Hepatocyte (in vitro differentiated cells): ENCODE results near the gene CHPT1. TPM values are rescaled to one million over a fixed set of nuclear protein-coding genes. Genes with fewer than 3 reads are reported as not detected.

Source experiments
- DNase-seq: peaks from one replicate; pipeline ENCODE4 v3.0.0-alpha.2; 2016; ENCODE audit warnings: low spot score
- H2AFZ ChIP-seq: fragments of 200-600 bp; sonication (generic); 2 replicates; pipeline ENCODE4 v1.6.0; 2016; ENCODE audit warnings: antibody characterized with exemption, mild to moderate bottlenecking
- H3K27ac ChIP-seq: fragments of 200-600 bp; sonication (generic); 2 replicates; pipeline ENCODE4 v1.5.1; 2016; ENCODE audit warnings: mild to moderate bottlenecking
- H3K27me3 ChIP-seq: fragments of 200-600 bp; sonication (generic); 2 replicates; pipeline ENCODE4 v1.6.1; 2016
- H3K36me3 ChIP-seq: fragments of 200-600 bp; sonication (generic); replicated peaks from 2 replicates; pipeline ENCODE4 v1.5.1; 2016; ENCODE audit warnings: low read depth; ENCODE audit not compliant: insufficient read depth
- H3K4me1 ChIP-seq: fragments of 200-600 bp; sonication (generic); 2 replicates; pipeline ENCODE4 v1.5.1; 2016; ENCODE audit warnings: mild to moderate bottlenecking, moderate library complexity; ENCODE audit not compliant: insufficient read depth
- H3K4me2 ChIP-seq: fragments of 200-600 bp; sonication (generic); 2 replicates; pipeline ENCODE4 v1.6.0; 2016
- H3K4me3 ChIP-seq: fragments of 200-600 bp; sonication (generic); 2 replicates; pipeline ENCODE4 v1.5.1; 2016; ENCODE audit warnings: mild to moderate bottlenecking
- H3K79me2 ChIP-seq: fragments of 200-600 bp; sonication (generic); 2 replicates; pipeline ENCODE4 v1.6.0; 2017; ENCODE audit warnings: mild to moderate bottlenecking
- H3K9me2 ChIP-seq: fragments of 200-600 bp; sonication (generic); replicated peaks from 2 replicates; pipeline ENCODE4 v1.6.0; 2017; ENCODE audit warnings: mild to moderate bottlenecking; ENCODE audit not compliant: insufficient read depth
- H3K9me3 ChIP-seq: fragments of 200-600 bp; sonication (generic); 2 replicates; pipeline ENCODE4 v1.5.1; 2016; ENCODE audit warnings: low read depth, mild to moderate bottlenecking
- H4K20me1 ChIP-seq: fragments of 200-600 bp; sonication (generic); 2 replicates; pipeline ENCODE4 v1.6.0; 2016; ENCODE audit warnings: mild to moderate bottlenecking; ENCODE audit not compliant: insufficient read depth, poor library complexity, severe bottlenecking
- EZH2 ChIP-seq: fragments of 200-600 bp; sonication (generic); IDR thresholded peaks from 2 replicates; pipeline ENCODE4 v1.6.1; 2016; ENCODE audit warnings: antibody characterized with exemption, mild to moderate bottlenecking, borderline replicate concordance
- EZH2phosphoT487 ChIP-seq: fragments of 200-600 bp; sonication (generic); IDR thresholded peaks from one replicate; pipeline ENCODE4 v1.6.1; 2018; ENCODE audit warnings: antibody characterized with exemption, mild to moderate bottlenecking, low read depth, moderate library complexity; ENCODE audit not compliant: unreplicated experiment, severe bottlenecking
- WGBS: methylation state at CpG from one replicate; pipeline ENCODE4 v1.1.6; 2016; ENCODE audit warnings: low lambda C conversion rate; ENCODE audit errors: missing lambda C conversion rate; 5-methylcytosine and 5-hydroxymethylcytosine counted together
- polyA plus RNA-seq: library from polyadenylated mRNA; unstranded; fragments of >200 nt; fragmentation: Nextera tagmentation; extraction: Ambion mirVana; gene quantifications from 2 replicates; pipeline ENCODE4 v1.2.1, GENCODE V29; 2016
- total RNA-seq: library from RNA; depleted of rRNA; stranded (reverse); fragments of >200 nt; gene quantifications from 2 replicates; pipeline ENCODE4 v1.2.3, GENCODE V29; 2014
- TF ChIP-seq, protein P1 (sequence below): fragments of 200-600 bp; sonication (generic); IDR thresholded peaks from 2 replicates; pipeline ENCODE4 v1.5.1; 2016; ENCODE audit warnings: antibody characterized with exemption, mild to moderate bottlenecking; ENCODE audit not compliant: poor library complexity

Gene CHPT1
- total and polyA plus RNA-seq, 2 experiments from 2014 or later: 92.3 to 127 TPM

DNA sequence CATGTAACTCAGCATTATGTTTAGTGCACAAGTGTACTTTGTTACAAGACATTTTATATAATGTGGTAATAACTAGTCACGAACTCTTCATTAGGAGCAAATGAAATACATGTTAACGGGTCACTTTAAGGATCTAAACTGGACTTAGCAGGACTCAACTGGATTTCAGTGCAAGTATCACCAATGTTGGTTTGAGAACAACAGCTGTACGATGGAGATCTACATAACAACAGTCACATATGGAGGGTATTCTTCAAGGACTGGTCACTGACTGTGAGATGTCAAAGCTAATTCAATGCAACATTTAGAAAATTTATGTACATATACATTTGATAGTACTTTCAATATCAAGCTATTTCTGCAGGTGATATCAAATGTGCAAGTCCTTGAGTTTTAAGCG, 64.3 kb downstream of the CHPT1 start:
- no peak overlapping the region for H2AFZ ChIP-seq
- no peaks in the 10 kb centered on the region for H4K20me1 ChIP-seq
- H3K79me2 ChIP-seq: no peaks in the 10 kb centered on the region
- H3K9me3 ChIP-seq: no peaks in the 10 kb centered on the region
- H3K27ac ChIP-seq: no peak overlapping the region
- H3K27me3 ChIP-seq: no peaks in the 10 kb centered on the region
- no peaks in the 10 kb centered on the region for H3K36me3 ChIP-seq
- WGBS: 95% methylated on average over 4 of the region's 4 CpGs
- no peak overlapping the region for H3K4me3 ChIP-seq
- H3K4me2 ChIP-seq: no peak overlapping the region
- TF ChIP-seq, protein P1, sequence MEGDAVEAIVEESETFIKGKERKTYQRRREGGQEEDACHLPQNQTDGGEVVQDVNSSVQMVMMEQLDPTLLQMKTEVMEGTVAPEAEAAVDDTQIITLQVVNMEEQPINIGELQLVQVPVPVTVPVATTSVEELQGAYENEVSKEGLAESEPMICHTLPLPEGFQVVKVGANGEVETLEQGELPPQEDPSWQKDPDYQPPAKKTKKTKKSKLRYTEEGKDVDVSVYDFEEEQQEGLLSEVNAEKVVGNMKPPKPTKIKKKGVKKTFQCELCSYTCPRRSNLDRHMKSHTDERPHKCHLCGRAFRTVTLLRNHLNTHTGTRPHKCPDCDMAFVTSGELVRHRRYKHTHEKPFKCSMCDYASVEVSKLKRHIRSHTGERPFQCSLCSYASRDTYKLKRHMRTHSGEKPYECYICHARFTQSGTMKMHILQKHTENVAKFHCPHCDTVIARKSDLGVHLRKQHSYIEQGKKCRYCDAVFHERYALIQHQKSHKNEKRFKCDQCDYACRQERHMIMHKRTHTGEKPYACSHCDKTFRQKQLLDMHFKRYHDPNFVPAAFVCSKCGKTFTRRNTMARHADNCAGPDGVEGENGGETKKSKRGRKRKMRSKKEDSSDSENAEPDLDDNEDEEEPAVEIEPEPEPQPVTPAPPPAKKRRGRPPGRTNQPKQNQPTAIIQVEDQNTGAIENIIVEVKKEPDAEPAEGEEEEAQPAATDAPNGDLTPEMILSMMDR: no peak
- TF ChIP-seq EZH2phosphoT487 (no peak), EZH2 (no peak)
- H3K4me1 ChIP-seq: no peaks in the 10 kb centered on the region
- no peak for DNase-seq
- H3K9me2 ChIP-seq: no peaks in the 10 kb centered on the region

DNA sequence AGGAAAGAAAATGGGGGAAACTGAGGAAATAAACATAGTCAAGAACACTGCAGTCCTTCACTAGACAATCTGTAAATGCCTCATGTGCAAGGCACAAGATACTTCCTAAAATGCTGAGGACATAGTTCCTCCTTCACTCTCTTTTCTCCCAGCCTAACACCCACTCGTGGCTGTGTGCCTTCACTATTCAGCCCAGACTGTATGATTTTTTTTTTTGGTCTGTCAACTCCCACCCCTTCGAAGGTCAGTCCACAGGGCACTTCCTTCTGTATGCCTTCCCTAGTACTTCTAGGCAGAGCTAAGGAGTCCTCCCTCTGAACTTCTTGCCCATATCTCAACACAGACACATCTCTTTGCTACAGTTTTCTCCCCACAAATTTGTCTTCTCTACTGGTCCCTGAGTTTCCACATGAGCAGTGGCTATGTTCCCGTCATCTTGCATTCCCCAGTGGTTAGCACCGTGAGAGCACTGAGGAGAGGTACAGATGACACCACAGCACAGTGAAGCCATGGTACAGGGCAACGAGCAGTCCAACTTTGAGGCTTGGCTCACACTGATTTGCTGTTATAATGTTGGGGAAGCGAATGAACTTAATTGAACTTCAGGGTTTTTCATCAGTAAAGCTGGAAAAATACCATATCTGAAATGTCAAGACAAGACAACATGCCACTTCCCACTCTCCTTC, 65.9 kb downstream of the CHPT1 start:
- no peak for DNase-seq
- Histone ChIP-seq H3K9me2 (no peaks in the 10 kb centered on the region), H3K27me3 (no peaks in the 10 kb centered on the region), H4K20me1 (no peaks in the 10 kb centered on the region), H3K4me3 (no peak overlapping the region), H3K4me1 (peaks cover 2% of the 10 kb centered on the region), H2AFZ (no peak overlapping the region), H3K4me2 (no peak overlapping the region), H3K27ac (no peak overlapping the region), H3K36me3 (peaks cover 3% of the 10 kb centered on the region), H3K79me2 (no peaks in the 10 kb centered on the region), H3K9me3 (no peaks in the 10 kb centered on the region)
- TF ChIP-seq EZH2phosphoT487: no peak
- TF ChIP-seq EZH2: no peak
- TF ChIP-seq, protein P1: no peak
- 91% methylated on average over 6 of the region's 6 CpGs for WGBS

DNA sequence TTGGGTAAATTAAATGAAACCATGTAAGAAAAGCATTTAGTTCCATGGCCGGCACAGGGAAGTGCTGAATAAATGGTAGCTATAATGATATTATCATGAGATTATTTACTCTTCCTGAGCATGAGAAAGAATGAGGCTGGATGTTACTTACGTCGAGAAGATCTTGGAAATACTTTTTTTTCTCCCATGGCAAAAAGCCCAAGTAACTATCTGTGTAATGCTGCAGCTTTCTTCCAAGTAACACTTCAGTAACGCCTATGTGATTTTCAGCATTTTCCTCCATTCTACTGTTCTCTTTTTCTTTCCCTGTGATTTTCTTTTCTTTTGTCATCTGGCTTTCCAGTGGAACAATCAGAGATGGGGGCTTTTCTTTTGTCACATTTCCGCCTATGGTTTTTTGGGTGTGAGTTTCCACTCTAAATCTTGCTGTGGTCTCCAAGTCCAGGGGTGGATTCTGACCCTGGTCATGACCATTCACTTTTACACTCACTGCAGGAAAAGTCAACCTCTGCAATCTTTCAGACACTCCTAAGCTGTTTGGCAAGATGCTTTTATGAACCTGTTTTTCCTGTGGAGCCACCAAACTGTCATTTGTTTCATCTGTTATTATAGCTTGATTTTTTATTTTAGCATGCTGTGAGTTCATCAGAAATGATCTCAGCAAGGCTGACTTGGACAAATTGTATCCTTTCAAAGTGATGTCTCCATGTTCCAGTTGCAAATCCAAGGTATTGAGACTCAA, 66.8 kb downstream of the CHPT1 start:
- H3K4me3 ChIP-seq: no peak overlapping the region
- no peak for DNase-seq
- H3K27me3 ChIP-seq: no peaks in the 10 kb centered on the region
- 88% methylated on average over 5 of the region's 5 CpGs for WGBS
- peaks cover 3% of the 10 kb centered on the region for H3K4me1 ChIP-seq
- no peaks in the 10 kb centered on the region for H4K20me1 ChIP-seq
- H2AFZ ChIP-seq: no peak overlapping the region
- H3K9me3 ChIP-seq: no peaks in the 10 kb centered on the region
- H3K36me3 ChIP-seq: peaks cover 3% of the 10 kb centered on the region
- TF ChIP-seq, protein P1: no peak
- TF ChIP-seq EZH2phosphoT487 (no peak), EZH2 (no peak)
- H3K9me2 ChIP-seq: no peaks in the 10 kb centered on the region
- H3K79me2 ChIP-seq: no peaks in the 10 kb centered on the region
- no peak overlapping the region for H3K4me2 ChIP-seq
- no peak overlapping the region for H3K27ac ChIP-seq
